Aorta (tissue), 5 donors: ENCODE measurements around the gene MGST2. TPM values are rescaled to one million over a fixed set of nuclear protein-coding genes. Genes with fewer than 3 reads are reported as not detected.

Experiments
- ATAC-seq: fragments of 200-7000 bp; cut with Tn5 transposase; one replicate; pipeline ENCODE4 v1.9.1; 2022; ENCODE audit warnings: moderate library complexity; ENCODE audit not compliant: low FRiP score
- DNase-seq, 2 donors: peaks; one replicate each; pipeline ENCODE4 v3.0.0-alpha.2; 2020
- H3K27ac ChIP-seq, 2 donors: one replicate each; pipeline ENCODE4 v1.5.1; 2013; ENCODE audit warnings: low read length in 2 of 2, mild to moderate bottlenecking in 2 of 2, moderate library complexity in 2 of 2, control low read depth in 1 of 2, inconsistent platforms in 1 of 2, low read depth in 1 of 2
- H3K27me3 ChIP-seq, 2 donors: one replicate each; pipeline ENCODE4 v1.6.1; 2013; ENCODE audit warnings: control low read depth in 1 of 2, low read length in 1 of 2, mild to moderate bottlenecking in 1 of 2, moderate library complexity in 1 of 2; ENCODE audit not compliant: insufficient read depth in 2 of 2, control insufficient read depth in 1 of 2
- H3K36me3 ChIP-seq, 2 donors: one replicate each; pipeline ENCODE4 v1.6.1; 2013; ENCODE audit warnings: control low read depth in 1 of 2, low read length in 1 of 2, mild to moderate bottlenecking in 1 of 2; ENCODE audit not compliant: insufficient read depth in 2 of 2, control insufficient read depth in 1 of 2
- H3K4me1 ChIP-seq, 2 donors: one replicate each; pipeline ENCODE4 v1.6.1; 2013; ENCODE audit warnings: low read length in 2 of 2, control low read depth in 1 of 2, mild to moderate bottlenecking in 1 of 2, moderate library complexity in 1 of 2; ENCODE audit not compliant: insufficient read depth in 2 of 2, control insufficient read depth in 1 of 2
- H3K4me3 ChIP-seq, 2 donors: one replicate each; pipeline ENCODE4 v1.5.1; 2013; ENCODE audit warnings: low read length in 2 of 2, control low read depth in 1 of 2, mild to moderate bottlenecking in 1 of 2
- H3K9me3 ChIP-seq: one replicate; pipeline ENCODE4 v1.6.1; 2013; ENCODE audit warnings: mild to moderate bottlenecking, low read length; ENCODE audit not compliant: control insufficient read depth
- WGBS, 2 donors: extraction: QIAGEN DNeasy Blood & Tissue Kit; methylation state at CpG; one replicate each; pipeline ENCODE4 v1.1.7; 2013; 5-methylcytosine and 5-hydroxymethylcytosine counted together
- intact Hi-C, 2 donors: fragments of 100-400 bp; cut with DNase I; formaldehyde crosslinking; loops; one replicate each; pipeline versions ENCODE4 v1.14.2 to v1.15.0; 2022
- polyA plus RNA-seq, 2 donors: library from polyadenylated mRNA; stranded (reverse); fragments of 200-250 nt; gene quantifications; one replicate each; pipeline ENCODE4 v1.2.3, GENCODE V29; 2013
- total RNA-seq, 2 donors: library from RNA; stranded (reverse); fragmentation: NEBNext Ultra II Directional; extraction: Animal tissue kit (Norgen Biotek cat#: 25700); gene quantifications; one replicate each; pipeline ENCODE4 v1.2.1, GENCODE V29; 2021
- donor health status: healthy with polysubstance abuse.
- donor health status: Bipolar disorder and iron deficiency.
- donor health status: DM: no; HTN: no; CAD: no.
- donor health status: DM: no; HTN: no; CAD: no.
- donor health status: DM: yes; HTN: yes; CAD: no.

MGST2 gene
- total and polyA plus RNA-seq, 4 donors = 36.0 to 48.7 (median 44.6) TPM

GRCh38 chr4:139670775-139671174 is 5.2 kb downstream of the MGST2 start:
- H3K9me3 ChIP-seq = no peaks in the 10 kb centered on the region
- WGBS, 2 donors = 92 to 96% methylated on average over 3 of the region's 3 CpGs
- ATAC-seq (no peak), DNase-seq (no peak)
- H3K4me1 ChIP-seq = no peaks in the 10 kb centered on the region
- no peak overlapping the region for H3K27ac ChIP-seq
- peaks cover 0 to 3% of the 10 kb centered on the region in 2 donors for H3K36me3 ChIP-seq
- intact Hi-C loops = no loop called here
- H3K4me3 ChIP-seq = no peak overlapping the region
- H3K27me3 ChIP-seq = no peaks in the 10 kb centered on the region

GRCh38 chr4:139672215-139672614 is 6.6 kb downstream of the MGST2 start:
- Histone ChIP-seq H3K4me1 (no peaks in the 10 kb centered on the region), H3K27ac (no peak overlapping the region), H3K4me3 (no peak overlapping the region), H3K36me3 (peaks cover 0 to 3% of the 10 kb centered on the region in 2 donors), H3K27me3 (no peaks in the 10 kb centered on the region), H3K9me3 (no peaks in the 10 kb centered on the region)
- WGBS, 2 donors = 96 to 100% methylated on average over 1 to 2 of the region's 2 CpGs
- intact Hi-C loops = no loop called here
- ATAC-seq = no peak
- no peak for DNase-seq

- no peak overlapping the region for H3K4me3 ChIP-seq
- ATAC-seq (no peak), DNase-seq (no peak)
- H3K36me3 ChIP-seq = peaks cover 0 to 3% of the 10 kb centered on the region in 2 donors
- no peaks in the 10 kb centered on the region for H3K9me3 ChIP-seq
- no peaks in the 10 kb centered on the region for H3K27me3 ChIP-seq
- H3K4me1 ChIP-seq = no peaks in the 10 kb centered on the region
- no peak overlapping the region for H3K27ac ChIP-seq
- 85 to 97% methylated on average over 4 of the region's 4 CpGs for WGBS, 2 donors
- intact Hi-C loops = no loop called here
These were observed 7.1 kb downstream of the MGST2 start for GRCh38 chr4:139672732-139673131.

GRCh38 chr4:139674875-139675550 is 9.4 kb downstream of the MGST2 start:
- Histone ChIP-seq H3K4me3 (no peak overlapping the region), H3K4me1 (no peaks in the 10 kb centered on the region), H3K36me3 (peaks cover 4 to 7% of the 10 kb centered on the region in 2 donors), H3K27ac (no peak overlapping the region), H3K9me3 (no peaks in the 10 kb centered on the region), H3K27me3 (no peaks in the 10 kb centered on the region)
- no peak for DNase-seq
- 88% methylated on average over 10 of the region's 10 CpGs for WGBS, 2 donors
- intact Hi-C loops = no loop called here
- ATAC-seq = no peak

GRCh38 chr4:139675651-139676050 is 10.0 kb downstream of the MGST2 start:
- Histone ChIP-seq H3K27me3 (no peaks in the 10 kb centered on the region), H3K4me3 (no peak overlapping the region), H3K27ac (no peak overlapping the region), H3K36me3 (peaks cover 4 to 7% of the 10 kb centered on the region in 2 donors), H3K9me3 (no peaks in the 10 kb centered on the region), H3K4me1 (no peaks in the 10 kb centered on the region)
- 91 to 96% methylated on average over 9 of the region's 9 CpGs for WGBS, 2 donors
- ATAC-seq (no peak), DNase-seq (no peak)
- intact Hi-C loops = no loop called here

- Histone ChIP-seq H3K4me3 (no peak overlapping the region), H3K27me3 (no peaks in the 10 kb centered on the region), H3K27ac (no peak overlapping the region), H3K36me3 (peaks cover 4 to 7% of the 10 kb centered on the region in 2 donors), H3K4me1 (no peaks in the 10 kb centered on the region), H3K9me3 (no peaks in the 10 kb centered on the region)
- DNase-seq (no peak), ATAC-seq (no peak)
- 55 to 56% methylated on average over 2 of the region's 2 CpGs for WGBS, 2 donors
- intact Hi-C loops = no loop called here
These were observed 10.7 kb downstream of the MGST2 start for GRCh38 chr4:139676365-139676764.

GRCh38 chr4:139676913-139677585 is 11.4 kb downstream of the MGST2 start:
- no peak for DNase-seq
- Histone ChIP-seq H3K27me3 (no peaks in the 10 kb centered on the region), H3K27ac (no peak overlapping the region), H3K4me3 (no peak overlapping the region), H3K36me3 (peaks cover 4 to 7% of the 10 kb centered on the region in 2 donors), H3K9me3 (no peaks in the 10 kb centered on the region), H3K4me1 (no peaks in the 10 kb centered on the region)
- intact Hi-C loops = no loop called here
- ATAC-seq = no peak
- 89 to 92% methylated on average over 4 of the region's 4 CpGs for WGBS, 2 donors

- Histone ChIP-seq H3K36me3 (peaks cover 4% of the 10 kb centered on the region in 2 donors), H3K27me3 (no peaks in the 10 kb centered on the region), H3K27ac (no peak overlapping the region), H3K4me3 (no peak overlapping the region), H3K9me3 (no peaks in the 10 kb centered on the region), H3K4me1 (peaks cover 2 to 7% of the 10 kb centered on the region in 2 donors)
- no peak for ATAC-seq
- intact Hi-C loops = no loop called here
- 69 to 75% methylated on average over 2 of the region's 2 CpGs for WGBS, 2 donors
- no peak for DNase-seq
These were observed 16.7 kb downstream of the MGST2 start for GRCh38 chr4:139682309-139682708.

- H3K4me1 ChIP-seq = peaks cover 2 to 10% of the 10 kb centered on the region in 2 donors
- WGBS, 2 donors = 20 to 23% methylated on average over 6 of the region's 6 CpGs
These were observed 17.1 kb downstream of the MGST2 start for GRCh38 chr4:139682741-139683151.

More at GRCh38 chr4:139682741-139683151, 17.1 kb downstream of the MGST2 start:
- H3K9me3 ChIP-seq = no peaks in the 10 kb centered on the region
- no peak for ATAC-seq
- no peak overlapping the region for H3K27ac ChIP-seq
- DNase-seq = no peak
- intact Hi-C loops = no loop called here
- peaks cover 4% of the 10 kb centered on the region in 2 donors for H3K36me3 ChIP-seq
- no peak overlapping the region for H3K4me3 ChIP-seq
- no peaks in the 10 kb centered on the region for H3K27me3 ChIP-seq
